ENCODE results near the gene OR10H4.
"Not testable (repeated sequence)": the region's sequence is repeated elsewhere in the genome, so short reads cannot be mapped to it uniquely, and the experiment has no call there.

OR10H4 gene, protein sequence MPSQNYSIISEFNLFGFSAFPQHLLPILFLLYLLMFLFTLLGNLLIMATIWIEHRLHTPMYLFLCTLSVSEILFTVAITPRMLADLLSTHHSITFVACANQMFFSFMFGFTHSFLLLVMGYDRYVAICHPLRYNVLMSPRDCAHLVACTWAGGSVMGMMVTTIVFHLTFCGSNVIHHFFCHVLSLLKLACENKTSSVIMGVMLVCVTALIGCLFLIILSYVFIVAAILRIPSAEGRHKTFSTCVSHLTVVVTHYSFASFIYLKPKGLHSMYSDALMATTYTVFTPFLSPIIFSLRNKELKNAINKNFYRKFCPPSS

GRCh38 chr19:15948223-15949058, at the start of gene OR10H4:
Gene OR10H4, plus strand, starts transcription at chr19:15949008. Its CDS starts 0 bp downstream, at chr19:15949008.
- FAIRE-seq (no peak), DNase-seq (ENCODE audit: low spot score) (no peak)

GRCh38 chr19:15899561-15899960, 49.2 kb upstream of the OR10H4 start:
- FAIRE-seq; DNase-seq (ENCODE audit: low spot score): not testable (repeated sequence)

DNA sequence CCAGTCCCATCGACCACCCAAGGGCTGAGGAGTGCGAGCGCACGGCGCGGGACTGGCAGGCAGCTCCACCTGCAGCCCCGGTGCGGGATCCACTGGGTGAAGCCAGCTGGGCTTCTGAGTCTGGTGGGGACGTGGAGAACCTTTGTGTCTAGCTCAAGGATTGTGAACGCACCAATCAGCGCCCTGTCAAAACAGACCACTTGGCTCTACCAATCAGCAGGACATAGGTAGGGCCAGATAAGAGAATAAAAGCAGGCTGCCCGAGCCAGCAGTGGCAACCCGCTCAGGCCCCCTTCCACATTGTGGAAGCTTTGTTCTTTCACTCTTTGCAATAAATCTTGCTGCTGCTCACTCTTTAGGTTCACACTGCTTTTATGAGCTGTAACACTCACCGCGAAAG, 48.8 kb upstream of the OR10H4 start:
- DNase-seq (ENCODE audit: low spot score); FAIRE-seq: not testable (repeated sequence)

- no peak for FAIRE-seq
- no peak for DNase-seq (ENCODE audit: low spot score)
These were observed 48.3 kb upstream of the OR10H4 start for GRCh38 chr19:15900504-15900903.

DNA sequence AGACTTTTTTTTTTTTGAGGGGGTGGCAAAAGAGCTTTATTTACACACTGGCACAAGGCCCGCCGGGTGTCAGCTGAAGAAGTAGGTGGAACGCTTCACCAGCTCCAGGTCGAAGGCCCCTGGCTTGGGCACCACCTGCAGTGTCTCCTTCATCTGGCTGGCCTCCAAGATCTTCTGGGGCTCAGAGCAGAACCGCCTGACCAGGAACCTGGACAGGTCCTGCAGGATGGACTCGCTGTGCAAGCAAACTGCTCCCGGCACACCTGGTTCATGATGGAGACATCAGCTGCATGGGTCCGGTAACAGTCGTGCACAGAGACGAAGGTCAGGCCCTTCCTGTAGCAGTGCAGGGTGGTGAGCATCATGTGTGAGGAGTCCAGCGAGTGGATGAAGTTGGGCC, 46.6 kb upstream of the OR10H4 start:
- no peak for DNase-seq (ENCODE audit: low spot score)
- no peak for FAIRE-seq

DNA sequence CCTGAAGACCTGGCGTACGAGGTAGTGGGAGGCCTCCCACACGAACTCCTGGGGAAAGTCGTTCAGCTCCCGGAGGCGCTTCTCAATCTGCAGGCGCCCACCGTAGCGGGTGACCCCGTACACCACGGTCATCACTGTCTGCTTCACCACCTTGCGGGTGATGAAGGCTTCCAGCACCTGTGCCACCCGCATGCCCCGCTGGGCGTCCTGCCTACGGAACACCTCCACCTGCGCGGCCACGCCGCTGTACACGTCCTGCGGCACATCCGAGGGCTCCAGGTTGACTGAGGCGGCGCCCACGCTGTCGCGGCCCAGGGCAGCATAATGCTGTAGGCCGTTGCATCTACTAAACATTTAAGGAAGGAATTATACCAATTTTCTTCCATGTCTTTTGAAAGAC, 45.9 kb upstream of the OR10H4 start:
- not testable (repeated sequence) for FAIRE-seq

GRCh38 chr19:15905026-15905425, 43.8 kb upstream of the OR10H4 start:
- no peak for FAIRE-seq

More for the DNA sequence above, 45.9 kb upstream of the OR10H4 start:
- DNase-seq (ENCODE audit: low spot score), result not testable (repeated sequence)

GRCh38 chr19:15911599-15912235, 37.1 kb upstream of the OR10H4 start:
- DNase-seq (ENCODE audit: low spot score) (no peak), FAIRE-seq (no peak)

More at GRCh38 chr19:15905026-15905425, 43.8 kb upstream of the OR10H4 start:
- DNase-seq (ENCODE audit: low spot score), result no peak

- DNase-seq (ENCODE audit: low spot score), result no peak
- no peak for FAIRE-seq
These were observed 35.4 kb upstream of the OR10H4 start for GRCh38 chr19:15913384-15913783.

DNA sequence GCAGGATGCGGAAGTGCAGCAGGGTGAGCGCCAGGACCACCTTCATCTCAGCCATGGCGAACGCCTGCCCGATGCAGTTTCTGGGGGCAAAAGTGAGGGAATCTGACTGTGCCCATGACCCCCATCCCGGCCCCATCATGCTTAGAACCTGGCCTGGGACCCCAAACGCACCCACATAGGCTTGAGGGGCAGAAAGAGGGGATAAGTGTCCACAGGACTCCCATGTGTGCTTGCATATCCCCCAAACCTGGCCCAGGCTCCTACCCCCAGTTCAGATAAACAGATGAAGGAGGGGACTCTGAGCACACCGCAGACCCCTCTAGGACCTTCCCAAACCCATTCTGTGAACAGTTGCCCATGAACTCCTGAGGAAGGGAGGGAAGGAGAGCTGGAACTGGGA, 35.0 kb upstream of the OR10H4 start:
- FAIRE-seq (no peak), DNase-seq (ENCODE audit: low spot score) (no peak)

GRCh38 chr19:15915109-15915508, 33.7 kb upstream of the OR10H4 start:
- no peak for FAIRE-seq
- DNase-seq (ENCODE audit: low spot score), result no peak

GRCh38 chr19:15919243-15919642, 29.6 kb upstream of the OR10H4 start:
- FAIRE-seq, result no peak
- DNase-seq (ENCODE audit: low spot score), result no peak

DNA sequence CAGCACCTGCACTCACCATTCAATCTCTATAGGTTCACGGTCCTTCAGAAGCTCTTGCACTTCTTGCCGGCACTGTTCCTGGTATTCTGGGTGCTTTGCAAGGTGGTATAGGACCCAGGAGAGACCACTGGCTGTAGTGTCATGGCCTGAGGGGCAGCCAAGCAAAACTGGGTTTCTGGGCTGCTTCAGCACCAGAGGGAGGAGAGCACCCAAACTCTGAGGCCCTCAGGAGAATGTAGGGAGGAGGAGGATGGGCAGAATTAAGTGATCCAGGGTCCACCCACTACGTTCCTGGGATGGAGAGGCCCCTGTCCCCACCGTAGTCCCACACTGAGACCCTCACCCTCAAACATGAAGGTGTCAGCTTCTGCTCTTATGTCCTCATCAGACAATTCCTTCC, 26.8 kb upstream of the OR10H4 start:
- no peak for DNase-seq (ENCODE audit: low spot score)
- FAIRE-seq, result no peak

DNA sequence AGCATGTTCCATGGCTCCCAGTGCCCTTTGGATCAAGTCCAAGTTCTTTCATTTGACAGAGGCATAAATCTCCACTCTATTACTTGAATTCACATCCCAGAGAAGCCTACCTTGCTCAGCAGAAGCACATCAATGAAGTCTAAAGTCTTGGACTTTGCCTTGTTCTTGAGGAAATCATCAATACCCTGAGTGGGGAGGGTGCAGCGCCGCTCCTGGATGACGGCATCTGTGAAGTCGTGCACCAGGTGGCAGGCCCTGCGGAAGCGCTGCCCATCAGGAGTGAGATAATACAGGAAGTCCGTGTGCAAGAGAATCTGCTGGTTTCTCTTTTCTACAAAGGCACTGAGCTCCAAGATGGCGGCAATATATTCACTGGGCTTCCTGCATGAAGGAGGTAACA, 25.1 kb upstream of the OR10H4 start:
- FAIRE-seq, result no peak

GRCh38 chr19:15926484-15926883, 22.3 kb upstream of the OR10H4 start:
- FAIRE-seq (no peak), DNase-seq (ENCODE audit: low spot score) (no peak)

More for the DNA sequence above, 25.1 kb upstream of the OR10H4 start:
- no peak for DNase-seq (ENCODE audit: low spot score)

DNA sequence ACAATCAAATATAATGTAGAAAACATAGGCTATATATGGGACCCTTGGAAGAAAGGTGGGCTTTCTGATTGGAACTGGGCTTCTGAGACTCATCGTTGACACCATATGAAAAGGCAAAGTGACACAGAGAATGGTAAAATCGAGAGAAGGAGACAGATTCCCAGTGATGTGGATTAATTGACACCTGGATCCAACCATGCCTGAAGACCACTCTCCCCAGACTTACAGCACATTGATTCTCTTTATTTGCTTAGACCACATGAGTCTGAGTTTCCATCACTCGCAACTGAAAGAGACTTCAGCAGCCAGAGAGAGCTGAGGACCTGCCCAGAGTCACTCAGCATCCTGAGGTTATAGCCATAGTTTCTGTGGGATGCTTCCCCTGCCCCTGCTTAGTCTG, 20.5 kb upstream of the OR10H4 start:
- DNase-seq (ENCODE audit: low spot score) (no peak), FAIRE-seq (no peak)

DNA sequence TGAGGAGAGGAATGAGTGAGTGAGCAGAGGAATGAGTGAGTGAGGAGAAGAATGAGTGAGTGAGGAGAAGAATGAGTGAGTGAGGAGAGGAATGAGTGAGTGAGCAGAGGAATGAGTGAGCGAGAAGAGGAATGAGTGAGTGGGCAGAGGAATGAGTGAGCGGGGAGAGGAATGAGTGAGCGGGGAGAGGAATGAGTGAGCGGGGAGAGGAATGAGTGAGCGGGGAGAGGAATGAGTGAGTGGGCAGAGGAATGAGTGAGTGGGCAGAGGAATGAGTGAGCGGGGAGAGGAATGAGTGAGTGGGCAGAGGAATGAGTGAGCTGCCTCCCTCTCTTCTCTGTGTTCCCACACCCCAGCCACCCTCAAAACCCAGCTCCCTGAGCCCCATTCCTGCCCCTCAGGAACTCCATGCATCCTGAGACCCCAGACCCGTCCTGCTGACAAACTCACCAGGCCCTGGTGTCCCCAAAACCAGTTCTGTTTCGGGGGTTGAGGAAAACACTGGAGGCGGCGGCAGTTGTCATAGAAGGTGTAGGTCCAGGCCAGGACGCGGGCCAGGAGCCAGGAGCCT, 15.0 kb upstream of the OR10H4 start:
- not testable (repeated sequence) for DNase-seq (ENCODE audit: low spot score); FAIRE-seq

GRCh38 chr19:15934332-15935078, 14.3 kb upstream of the OR10H4 start, which contains the start of gene CYP4F11:
Gene CYP4F11, minus strand, starts transcription at chr19:15934529. Its CDS starts 121 bp downstream, at chr19:15934408.
- peak; percentile 73 for FAIRE-seq
- DNase-seq (ENCODE audit: low spot score), result peak; percentile 72

DNA sequence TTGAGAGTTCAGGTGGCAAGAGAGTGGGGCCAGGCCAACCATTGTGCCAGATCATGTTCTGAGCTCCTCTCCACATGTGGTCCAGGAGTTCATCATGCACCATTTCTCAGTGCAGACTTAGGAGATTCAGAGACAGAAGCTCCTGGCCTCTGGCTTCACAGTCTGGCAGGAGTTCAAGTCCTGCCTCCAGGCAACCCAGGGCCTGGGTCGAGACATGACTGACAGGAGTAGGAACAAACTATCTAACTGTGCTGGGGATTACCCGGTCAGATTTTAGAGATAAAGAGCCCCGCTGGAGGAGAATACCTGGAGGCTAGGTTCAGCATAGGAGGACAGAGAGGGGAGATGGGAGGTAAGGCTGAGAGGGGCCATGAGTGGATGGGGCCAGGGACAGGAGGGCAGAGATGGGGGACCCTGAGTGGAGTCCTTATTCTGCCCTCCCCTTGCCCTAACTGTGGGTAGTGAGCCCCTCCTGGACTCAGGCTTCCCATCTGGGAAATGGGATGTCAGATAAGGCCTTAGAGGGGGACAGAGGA, 13.6 kb upstream of the OR10H4 start:
- peak; percentile 27 for DNase-seq (ENCODE audit: low spot score)
- no peak for FAIRE-seq

- no peak for FAIRE-seq
These were observed 12.6 kb upstream of the OR10H4 start for GRCh38 chr19:15936173-15936572.

More at GRCh38 chr19:15936173-15936572, 12.6 kb upstream of the OR10H4 start:
- no peak for DNase-seq (ENCODE audit: low spot score)

Measured in RCC 7860 (cell line).